Keratinocyte (primary cell): ENCODE measurements around the gene RNF19B.

Source experiments
- CTCF ChIP-seq, 3 experiments: IDR thresholded peaks in 1 of 3; conservative IDR thresholded peaks in 1 of 3; optimal IDR thresholded peaks in 1 of 3; 2 replicates in 2 of 3; 3 replicates in 1 of 3; pipeline versions ENCODE3 to v1.5.1; 2011; ENCODE audit warnings: low read length in 3 of 3, mild to moderate bottlenecking in 3 of 3, moderate library complexity in 2 of 3, control low read depth in 1 of 3, inconsistent platforms in 1 of 3; ENCODE audit not compliant: insufficient read depth in 2 of 3; ENCODE audit errors: extremely low read depth in 1 of 3
- EZH2 ChIP-seq: IDR thresholded peaks from one replicate; pipeline ENCODE4 v1.6.1; 2012; ENCODE audit warnings: inconsistent platforms, mild to moderate bottlenecking, low read length, moderate library complexity

- TF ChIP-seq CTCF (optimal IDR thresholded peaks at IDR 0.05 in 1 of 3, IDR thresholded peaks at IDR 0.05 in 1 of 3, conservative IDR thresholded peaks at IDR 0.05 in 1 of 3; ENCODE audit: extremely low read depth in 1 of 3, insufficient read depth in 2 of 3, low read length in 3 of 3) (no peak), EZH2 (no peak)
Measured at GRCh38 chr1:32939655-32940371, 24.8 kb downstream of the RNF19B start.
